ENCODE data around the gene FAM193A.
"Not testable (repeated sequence)": the region's sequence is repeated elsewhere in the genome, so short reads cannot be mapped to it uniquely, and the experiment has no call there.

DNA sequence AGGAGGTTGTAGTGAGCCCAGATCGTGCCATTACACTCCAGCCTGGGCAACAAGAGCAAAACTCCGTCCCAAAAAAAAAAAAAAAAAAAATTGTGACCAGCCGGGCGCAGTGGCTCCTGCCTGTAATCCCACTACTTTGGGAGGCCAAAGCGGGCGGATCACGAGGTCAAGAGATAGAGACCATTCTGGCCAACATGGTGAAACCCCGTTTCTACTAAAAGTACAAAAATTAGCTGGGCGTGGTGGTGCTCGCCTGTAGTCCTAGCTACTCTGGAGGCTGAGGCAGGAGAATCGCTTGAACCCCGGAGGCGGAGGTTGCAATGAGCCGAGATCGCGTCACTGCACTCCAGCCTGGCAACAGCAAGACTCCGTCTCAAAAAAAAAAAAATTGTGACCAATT lies 190.4 kb downstream of the FAM193A start:
- TF ChIP-seq, protein P1, sequence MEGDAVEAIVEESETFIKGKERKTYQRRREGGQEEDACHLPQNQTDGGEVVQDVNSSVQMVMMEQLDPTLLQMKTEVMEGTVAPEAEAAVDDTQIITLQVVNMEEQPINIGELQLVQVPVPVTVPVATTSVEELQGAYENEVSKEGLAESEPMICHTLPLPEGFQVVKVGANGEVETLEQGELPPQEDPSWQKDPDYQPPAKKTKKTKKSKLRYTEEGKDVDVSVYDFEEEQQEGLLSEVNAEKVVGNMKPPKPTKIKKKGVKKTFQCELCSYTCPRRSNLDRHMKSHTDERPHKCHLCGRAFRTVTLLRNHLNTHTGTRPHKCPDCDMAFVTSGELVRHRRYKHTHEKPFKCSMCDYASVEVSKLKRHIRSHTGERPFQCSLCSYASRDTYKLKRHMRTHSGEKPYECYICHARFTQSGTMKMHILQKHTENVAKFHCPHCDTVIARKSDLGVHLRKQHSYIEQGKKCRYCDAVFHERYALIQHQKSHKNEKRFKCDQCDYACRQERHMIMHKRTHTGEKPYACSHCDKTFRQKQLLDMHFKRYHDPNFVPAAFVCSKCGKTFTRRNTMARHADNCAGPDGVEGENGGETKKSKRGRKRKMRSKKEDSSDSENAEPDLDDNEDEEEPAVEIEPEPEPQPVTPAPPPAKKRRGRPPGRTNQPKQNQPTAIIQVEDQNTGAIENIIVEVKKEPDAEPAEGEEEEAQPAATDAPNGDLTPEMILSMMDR (IDR thresholded peaks at IDR 0.05): not testable (repeated sequence)
- not testable (repeated sequence) for TF ChIP-seq POLR2A (IDR thresholded peaks at IDR 0.05)
